Activated CD4-positive, alpha-beta memory T cell treated with anti-CD3 and anti-CD28 coated beads, Interleukin-2, amount 10 ng/mL, durations not matched to agents 7 days and 5 days (primary cell): ENCODE results near the gene BAG5. TPM values are rescaled to one million over a fixed set of nuclear protein-coding genes. Genes with fewer than 3 reads are reported as not detected.
"Not testable (repeated sequence)": the region's sequence is repeated elsewhere in the genome, so short reads cannot be mapped to it uniquely, and the experiment has no call there.

Source experiments
- CTCF ChIA-PET: fragments of 350-600 bp; sonication (Branson Sonifier 250); formaldehyde crosslinking; loops from one replicate; lab custom pipeline; 2021; ENCODE audit warnings: antibody characterized with exemption, inconsistent platforms; lab: Charles Lee
- POLR2A ChIA-PET: fragments of 350-600 bp; sonication (Branson Sonifier 250); formaldehyde crosslinking; loops from one replicate; lab custom pipeline; 2021; ENCODE audit warnings: antibody characterized with exemption; lab: Charles Lee
- DNase-seq: peaks from one replicate; pipeline ENCODE4 v3.0.0-alpha.2; 2020
- H3K27ac Mint-ChIP-seq: one replicate; pipeline ENCODE4 v1.8.0; 2021; ENCODE audit warnings: mild to moderate bottlenecking, mixed read lengths
- H3K27me3 Mint-ChIP-seq: one replicate; pipeline ENCODE4 v1.8.0; 2021; ENCODE audit warnings: mixed read lengths
- H3K36me3 Mint-ChIP-seq: one replicate; pipeline ENCODE4 v1.8.0; 2021; ENCODE audit warnings: low read depth, mixed read lengths
- H3K4me1 Mint-ChIP-seq: one replicate; pipeline ENCODE4 v1.8.0; 2021; ENCODE audit warnings: mixed read lengths
- H3K4me3 Mint-ChIP-seq: one replicate; pipeline ENCODE4 v1.8.0; 2021; ENCODE audit warnings: mild to moderate bottlenecking, mixed read lengths
- H3K9me3 Mint-ChIP-seq: one replicate; pipeline ENCODE4 v1.8.0; 2021; ENCODE audit warnings: mixed read lengths
- total RNA-seq, 2 experiments: library from RNA; stranded (reverse); gene quantifications; one replicate each; pipeline ENCODE4 v1.2.3, GENCODE V29; 2021

The BAG5 gene
- total RNA-seq, 2 experiments from 2014 or later = 29.1 to 29.9 TPM

- CTCF ChIA-PET, H3K4me1 Mint-ChIP-seq, H3K27ac Mint-ChIP-seq, DNase-seq, H3K4me3 Mint-ChIP-seq, H3K9me3 Mint-ChIP-seq, H3K27me3 Mint-ChIP-seq: not testable (repeated sequence)
- H3K36me3 Mint-ChIP-seq = peaks cover 10% of the 10 kb centered on the region
- POLR2A ChIA-PET = interaction anchor here (1.4 to 1.8 kb wide), 2 partner anchors 16 to 17 kb away, joined by 4 read pairs; partner anchors contain the start of gene TRMT61A
Observed at GRCh38 chr14:103512180-103512579, 50.3 kb downstream of the BAG5 start.

- Mint-ChIP-seq H3K9me3 (no peaks in the 10 kb centered on the region), H3K4me3 (no peak overlapping the region), H3K4me1 (no peaks in the 10 kb centered on the region), H3K36me3 (peaks cover 10% of the 10 kb centered on the region), H3K27me3 (no peaks in the 10 kb centered on the region), H3K27ac (no peak overlapping the region)
- ChIA-PET CTCF (interaction anchor here (1.4 kb wide), 1 partner anchor 120 kb away, joined by 6 read pairs; no protein-coding TSS in a partner anchor), POLR2A (interaction anchor here (1.4 to 1.8 kb wide), 2 partner anchors 17 to 18 kb away, joined by 4 read pairs; partner anchors contain the start of gene TRMT61A)
- no peak for DNase-seq
Observed at GRCh38 chr14:103510724-103511693, 51.4 kb downstream of the BAG5 start.

DNA sequence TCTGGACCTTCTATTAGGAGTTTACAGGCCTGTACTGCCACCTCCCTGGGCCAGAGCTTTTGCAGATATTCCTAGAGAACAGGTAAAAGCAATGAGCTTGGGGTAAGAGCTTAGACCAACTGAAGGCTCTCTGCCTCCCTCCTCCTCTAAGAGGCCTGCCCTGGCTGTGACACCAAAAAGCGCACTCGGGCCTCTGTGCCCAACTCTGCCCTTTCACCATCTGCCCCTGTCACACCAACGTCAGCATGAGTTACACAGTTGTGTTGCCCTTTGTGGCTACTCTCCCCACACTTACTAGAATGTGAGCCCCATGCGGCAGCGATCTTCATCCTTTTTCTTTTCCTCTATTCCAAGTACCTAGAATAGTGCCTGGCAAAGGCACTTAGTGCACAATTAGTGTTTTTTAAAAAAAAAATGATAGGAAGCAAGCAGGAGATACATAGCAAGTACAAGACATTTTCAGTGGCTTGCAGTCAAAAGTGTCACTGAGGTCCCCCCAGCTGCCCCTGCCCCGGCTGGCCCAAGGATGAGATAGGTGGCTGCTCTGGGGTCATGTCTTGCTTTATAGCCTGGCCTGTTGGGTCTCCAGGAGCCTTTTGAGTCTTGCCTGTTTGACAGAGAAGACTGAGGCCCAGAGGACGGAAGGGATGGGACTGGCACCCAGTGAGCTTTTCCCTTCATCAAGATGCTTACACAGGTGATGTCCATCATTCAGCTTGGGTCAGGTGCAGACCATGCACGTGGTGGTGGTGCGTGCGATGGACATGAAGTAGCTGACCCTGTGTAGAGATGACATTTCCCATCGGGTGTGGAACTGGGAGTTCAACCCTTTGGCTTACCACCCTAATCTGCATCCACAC is 52.4 kb downstream of the BAG5 start:
- Mint-ChIP-seq H3K4me1 (no peaks in the 10 kb centered on the region), H3K9me3 (no peaks in the 10 kb centered on the region), H3K4me3 (no peak overlapping the region), H3K27ac (no peak overlapping the region), H3K27me3 (no peaks in the 10 kb centered on the region), H3K36me3 (peaks cover 15% of the 10 kb centered on the region)
- DNase-seq = no peak
- ChIA-PET CTCF (interaction anchor here (0.7 to 1.4 kb wide), 2 partner anchors 12 to 119 kb away, joined by 3 to 6 read pairs; no protein-coding TSS in a partner anchor), POLR2A (no interaction called here)

DNA sequence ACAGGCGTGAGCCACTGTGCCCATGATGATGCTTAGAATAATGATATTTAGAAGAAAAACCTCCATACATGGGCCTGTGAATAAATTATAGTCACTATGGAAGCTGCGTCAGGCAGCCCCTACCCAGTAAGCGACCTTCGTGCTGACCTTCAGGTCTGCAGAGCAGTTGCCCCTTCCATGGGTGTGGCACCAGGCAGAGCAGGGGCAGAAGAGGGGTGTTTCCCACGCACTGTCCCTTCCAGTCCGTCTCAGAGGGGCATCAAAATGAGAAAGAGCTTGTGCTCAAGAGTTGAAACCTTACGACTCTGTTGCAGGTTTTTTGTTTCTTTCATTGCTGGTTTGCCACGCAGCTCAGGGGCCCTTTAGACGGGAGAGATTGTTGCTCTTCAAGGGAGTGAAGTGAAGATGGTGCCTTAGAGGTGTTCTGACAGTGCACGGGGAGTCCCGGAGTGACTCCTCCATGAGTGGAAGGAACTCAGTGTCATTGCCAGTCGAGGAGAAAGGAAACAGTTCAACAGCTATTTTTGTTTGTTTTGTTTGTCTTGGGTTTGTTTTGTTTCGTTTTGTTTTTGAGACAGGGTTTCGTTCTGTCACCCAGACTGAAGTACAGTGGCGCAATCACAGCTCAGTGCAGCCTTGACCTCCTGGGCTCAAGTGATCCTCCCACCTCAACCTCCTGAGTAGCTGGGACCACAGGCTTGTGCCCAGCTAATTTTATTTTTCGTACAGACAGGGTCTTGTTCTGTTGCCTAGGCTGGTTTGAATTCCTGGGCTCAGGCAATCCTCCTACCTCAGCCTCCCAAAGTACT is 53.7 kb downstream of the BAG5 start:
- CTCF ChIA-PET = interaction anchor here (1.0 kb wide), 1 partner anchor 9 kb away, joined by 3 read pairs; no protein-coding TSS in a partner anchor
- Mint-ChIP-seq H3K36me3 (peaks cover 25% of the 10 kb centered on the region), H3K4me1 (no peaks in the 10 kb centered on the region), H3K27ac (no peak overlapping the region), H3K9me3 (no peaks in the 10 kb centered on the region), H3K27me3 (no peaks in the 10 kb centered on the region), H3K4me3 (no peak overlapping the region)
- DNase-seq = no peak
- POLR2A ChIA-PET = interaction anchor here (1.5 kb wide), 1 partner anchor 10 kb away, joined by 4 read pairs; no protein-coding TSS in a partner anchor

GRCh38 chr14:103507751-103508150 is 54.7 kb downstream of the BAG5 start:
- Mint-ChIP-seq H3K4me3 (no peak overlapping the region), H3K27me3 (no peaks in the 10 kb centered on the region), H3K27ac (no peak overlapping the region), H3K4me1 (no peaks in the 10 kb centered on the region), H3K9me3 (no peaks in the 10 kb centered on the region), H3K36me3 (peaks cover 32% of the 10 kb centered on the region)
- no peak for DNase-seq
- POLR2A ChIA-PET = interaction anchor here (1.5 kb wide), 1 partner anchor 11 kb away, joined by 4 read pairs; no protein-coding TSS in a partner anchor
- CTCF ChIA-PET = no interaction called here

Other genes with a start within 250 kb of the BAG5 start
- gene EIF5, start 228.4 kb downstream of the BAG5 start, total RNA-seq = 100 to 1,000 TPM; 188 to 197 TPM
- gene MARK3, start 177.2 kb downstream of the BAG5 start, total RNA-seq = 10 to 100 TPM; 76.0 to 84.2 TPM
- 1 to 10 TPM; 3.8 to 5.5 TPM for gene CKB, start 39.8 kb downstream of the BAG5 start, total RNA-seq
- gene TRMT61A, start 33.5 kb downstream of the BAG5 start, total RNA-seq = 1 to 10 TPM; 4.5 to 5.1 TPM
- 10 to 100 TPM; 27.5 to 31.0 TPM for gene COA8, start 303 bp upstream of the BAG5 start, total RNA-seq
- gene KLC1, start 66.6 kb upstream of the BAG5 start, total RNA-seq = 100 to 1,000 TPM; 152 to 160 TPM
- gene XRCC3, start 152.8 kb upstream of the BAG5 start, total RNA-seq = 10 to 100 TPM; 35.9 to 39.6 TPM
- 10 to 100 TPM; 17.4 to 17.8 TPM for gene ZFYVE21, start 153.2 kb upstream of the BAG5 start, total RNA-seq